Hindlimb muscle (tissue), 1 donor: ENCODE data around the gene CBFA2T2. TPM values are rescaled to one million over a fixed set of nuclear protein-coding genes. Genes with fewer than 3 reads are reported as not detected.
"Not testable (repeated sequence)": the region's sequence is repeated elsewhere in the genome, so short reads cannot be mapped to it uniquely, and the experiment has no call there.

Experiments
- DNase-seq: peaks from one replicate; pipeline ENCODE4 v3.0.0-alpha.2; 2013
- polyA plus RNA-seq: library from polyadenylated mRNA; unstranded; fragments of 120-200 nt; gene quantifications from one replicate; pipeline ENCODE4 v1.2.1, GENCODE V29; 2013; ENCODE audit not compliant: insufficient read length

The CBFA2T2 gene
- polyA plus RNA-seq, result 17.7 TPM

- peak; percentile 79 for DNase-seq
Measured at GRCh38 chr20:33490023-33490933, at the start of gene CBFA2T2. CBFA2T2 (plus strand) TSS chr20:33490096; CDS start chr20:33490268, 172 bp downstream.

DNA sequence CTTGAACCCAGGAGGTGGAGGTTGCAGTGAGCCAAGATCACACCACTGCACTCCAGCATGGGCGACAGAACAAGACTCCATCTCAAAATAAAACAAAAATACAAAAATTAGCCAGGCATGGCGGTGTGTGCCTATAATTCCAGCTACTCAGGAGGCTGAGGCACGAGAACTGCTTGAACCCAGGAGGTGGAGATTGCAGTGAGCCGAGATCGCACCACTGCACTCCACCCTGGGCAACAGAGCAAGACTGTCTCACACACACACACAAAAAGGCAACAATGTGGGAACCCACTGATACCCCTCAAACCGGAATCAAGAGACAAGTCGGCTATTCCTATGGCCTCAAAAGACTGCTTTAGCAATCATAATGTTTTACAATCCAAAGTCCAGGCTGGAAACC is 49.3 kb upstream of the CBFA2T2 start:
- DNase-seq, result not testable (repeated sequence)

DNA sequence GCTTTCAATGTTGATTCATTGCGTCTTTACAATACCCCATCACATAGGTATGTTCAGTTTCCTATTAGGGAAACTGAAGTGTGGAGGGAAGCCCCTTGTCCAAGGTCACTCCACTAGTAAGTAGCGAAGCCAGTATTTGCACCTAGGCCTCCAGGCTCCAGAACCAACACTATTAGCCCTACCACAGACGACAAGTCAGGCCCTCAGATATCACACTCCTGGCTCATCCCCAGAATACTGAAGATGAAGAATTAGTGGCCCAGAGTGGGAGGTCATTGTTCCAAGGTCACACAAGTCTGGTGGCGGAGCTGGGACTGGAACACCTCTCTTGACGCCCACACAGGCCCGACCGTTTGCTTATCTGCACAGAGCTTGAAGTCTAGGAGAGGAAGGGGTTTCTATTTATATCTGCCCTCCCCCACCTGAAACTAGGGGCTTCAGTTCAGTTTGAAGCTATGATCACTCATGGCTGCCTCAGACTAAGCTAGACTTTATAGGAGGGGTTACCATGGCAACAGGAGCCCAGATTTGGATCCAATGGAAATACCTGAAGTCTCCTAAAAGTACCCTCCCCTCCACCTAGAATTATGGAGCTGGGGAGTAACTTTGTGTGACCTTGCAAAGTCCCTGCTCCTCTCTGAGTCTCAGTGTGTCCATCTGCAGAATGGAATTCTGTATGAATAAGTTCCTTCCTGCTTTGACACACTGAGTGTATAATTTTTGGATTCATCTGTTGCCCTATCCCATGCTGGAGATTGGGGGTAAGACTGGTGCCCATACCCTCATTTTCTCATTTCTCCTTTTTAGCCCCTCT is 48.5 kb upstream of the CBFA2T2 start:
- DNase-seq, result no peak

- no peak for DNase-seq
Measured at GRCh38 chr20:33442136-33443005, 47.5 kb upstream of the CBFA2T2 start.

DNA sequence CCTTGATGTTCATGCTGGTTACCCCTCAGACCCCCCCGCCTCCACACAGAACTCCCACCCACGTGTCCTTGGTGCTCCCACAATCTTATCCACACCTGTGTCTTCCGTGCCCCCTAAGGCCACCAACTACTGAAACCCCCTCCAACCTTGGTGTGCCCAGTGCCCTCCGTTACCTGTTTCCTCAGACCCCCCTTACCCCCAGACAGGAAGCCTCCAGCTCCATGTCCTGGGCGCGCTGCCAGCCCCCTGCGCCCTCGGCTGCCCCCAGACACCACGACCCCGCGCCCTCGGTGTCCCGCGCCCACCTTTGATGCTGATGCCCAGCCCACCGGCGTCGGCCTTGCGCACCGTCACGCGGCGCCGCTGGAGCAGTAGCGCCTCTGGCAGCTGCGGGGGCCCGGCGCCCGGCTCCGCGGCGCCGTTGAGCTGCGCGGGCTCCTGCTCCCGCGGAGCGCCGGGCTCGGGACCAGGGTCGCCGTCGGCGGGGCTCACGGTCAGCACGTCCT is 46.8 kb upstream of the CBFA2T2 start:
- DNase-seq, result no peak

DNA sequence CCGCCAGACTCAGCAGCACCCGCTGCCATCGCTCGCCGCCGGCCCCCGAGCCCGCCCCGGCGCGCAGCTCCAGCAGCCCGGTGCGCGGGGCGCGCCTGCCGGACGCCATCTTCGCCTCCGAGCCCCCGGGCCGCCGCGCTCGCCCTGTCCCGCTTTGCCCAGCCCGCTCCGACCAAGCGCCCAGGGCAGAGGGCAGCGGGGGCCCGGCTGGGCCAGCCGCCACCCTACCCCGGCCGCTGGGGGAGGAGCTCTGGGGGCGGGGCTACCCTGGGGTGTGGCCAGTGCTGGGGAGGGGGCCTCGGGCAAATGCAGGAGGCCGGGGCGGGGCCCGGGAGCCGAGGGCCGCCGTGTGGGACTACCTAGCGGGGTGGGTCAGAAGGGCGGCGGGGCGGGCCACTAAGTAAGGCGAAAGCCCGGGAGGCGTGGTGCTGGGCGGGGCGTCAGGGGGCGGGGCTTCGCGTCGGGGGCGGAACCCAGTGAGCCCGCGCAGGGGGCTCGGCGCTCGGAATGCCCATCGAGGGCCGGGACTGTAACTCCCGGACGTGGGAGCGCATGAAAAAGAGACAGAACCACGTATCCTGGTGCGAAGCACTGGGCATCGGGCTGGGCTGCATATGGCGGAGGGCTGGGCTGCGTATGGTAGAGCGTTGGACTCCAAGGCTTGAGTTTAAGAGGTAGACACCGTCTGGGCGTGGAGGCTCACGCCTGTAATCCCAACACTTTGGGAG is 46.2 kb upstream of the CBFA2T2 start, which contains the start of gene SNTA1:
Gene SNTA1, minus strand, starts transcription at position 252 of the 728 bp plus-strand sequence. Its CDS starts 143 bp downstream, at position 109.
- DNase-seq, result peak; percentile 64

GRCh38 chr20:33444797-33445560 is 44.9 kb upstream of the CBFA2T2 start:
- no peak for DNase-seq

- no peak for DNase-seq
Measured at GRCh38 chr20:33445881-33446625, 43.8 kb upstream of the CBFA2T2 start.

DNA sequence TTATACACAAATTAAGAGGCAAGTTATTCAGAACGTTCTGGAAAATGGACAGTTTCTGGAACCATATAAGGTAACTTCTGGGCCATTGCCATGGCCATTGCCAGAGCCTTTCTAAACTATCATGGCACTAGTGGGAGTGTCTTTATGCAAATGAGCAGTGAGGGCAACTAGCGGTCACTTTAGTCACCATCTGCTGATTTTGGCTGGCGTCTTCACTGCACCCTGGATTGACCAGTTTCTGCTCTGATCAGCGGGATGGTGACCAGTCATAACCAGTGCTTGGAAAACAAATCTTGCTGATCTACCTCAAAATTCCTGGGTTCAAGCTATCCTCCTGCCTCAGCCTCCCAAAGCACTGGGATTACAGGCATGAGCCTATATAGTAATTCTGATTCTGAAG is 39.0 kb upstream of the CBFA2T2 start:
- no peak for DNase-seq

DNA sequence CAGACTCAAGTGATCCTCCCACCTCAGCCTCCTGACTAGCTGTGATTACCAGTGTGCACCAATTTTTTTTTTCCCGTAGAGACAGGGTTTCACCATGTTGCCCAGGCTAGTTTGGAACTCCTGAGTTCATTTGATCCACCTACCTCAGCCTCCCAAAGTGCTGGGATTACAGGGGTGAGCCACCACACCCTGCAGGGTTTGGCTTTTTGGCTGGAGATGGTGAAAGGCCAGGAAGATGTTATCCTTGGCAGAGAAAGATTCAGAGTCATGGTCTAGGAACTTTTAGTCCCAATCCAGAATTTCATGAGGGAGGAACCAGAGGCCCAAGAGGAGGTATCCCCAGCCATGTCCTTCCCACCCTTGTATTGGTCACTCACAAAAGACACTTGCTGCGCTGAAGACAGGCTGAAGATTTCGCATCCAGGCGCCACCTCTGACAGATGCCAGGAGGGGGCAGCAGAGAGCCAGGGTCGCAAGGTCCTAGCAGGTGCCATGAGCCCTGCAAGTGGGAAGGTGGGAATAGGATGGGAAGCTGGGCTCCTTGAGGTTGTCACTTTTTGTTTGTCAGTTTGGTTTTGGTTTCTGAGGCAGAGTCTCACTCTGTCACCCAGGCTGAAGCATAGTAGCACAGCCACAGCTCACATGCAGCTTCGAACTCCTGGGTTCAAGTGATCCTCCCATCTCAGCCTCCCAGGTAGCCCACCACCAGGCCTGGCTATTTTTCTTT is 32.8 kb upstream of the CBFA2T2 start:
- peak; percentile 81 for DNase-seq

DNA sequence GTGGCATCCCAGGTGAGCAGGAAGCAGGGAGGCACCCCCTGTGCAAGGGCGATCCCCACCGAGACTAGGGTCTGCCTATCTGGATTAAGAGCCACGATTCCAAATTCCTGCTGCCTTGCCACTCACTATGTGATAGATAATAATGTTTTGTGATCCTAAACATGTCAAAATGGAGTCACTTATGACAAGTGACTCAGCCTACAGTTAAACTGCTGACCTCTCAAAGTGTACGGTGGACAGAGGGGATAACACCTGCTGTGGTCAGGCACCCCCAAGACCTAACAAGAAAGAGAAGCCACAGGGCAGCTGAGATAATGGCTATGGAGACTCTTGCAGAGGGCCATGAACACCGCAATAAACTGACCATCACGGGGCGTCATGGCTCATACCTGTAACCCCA is 30.3 kb upstream of the CBFA2T2 start:
- no peak for DNase-seq

- DNase-seq, result no peak
Measured at GRCh38 chr20:33460711-33461110, 29.2 kb upstream of the CBFA2T2 start.

DNA sequence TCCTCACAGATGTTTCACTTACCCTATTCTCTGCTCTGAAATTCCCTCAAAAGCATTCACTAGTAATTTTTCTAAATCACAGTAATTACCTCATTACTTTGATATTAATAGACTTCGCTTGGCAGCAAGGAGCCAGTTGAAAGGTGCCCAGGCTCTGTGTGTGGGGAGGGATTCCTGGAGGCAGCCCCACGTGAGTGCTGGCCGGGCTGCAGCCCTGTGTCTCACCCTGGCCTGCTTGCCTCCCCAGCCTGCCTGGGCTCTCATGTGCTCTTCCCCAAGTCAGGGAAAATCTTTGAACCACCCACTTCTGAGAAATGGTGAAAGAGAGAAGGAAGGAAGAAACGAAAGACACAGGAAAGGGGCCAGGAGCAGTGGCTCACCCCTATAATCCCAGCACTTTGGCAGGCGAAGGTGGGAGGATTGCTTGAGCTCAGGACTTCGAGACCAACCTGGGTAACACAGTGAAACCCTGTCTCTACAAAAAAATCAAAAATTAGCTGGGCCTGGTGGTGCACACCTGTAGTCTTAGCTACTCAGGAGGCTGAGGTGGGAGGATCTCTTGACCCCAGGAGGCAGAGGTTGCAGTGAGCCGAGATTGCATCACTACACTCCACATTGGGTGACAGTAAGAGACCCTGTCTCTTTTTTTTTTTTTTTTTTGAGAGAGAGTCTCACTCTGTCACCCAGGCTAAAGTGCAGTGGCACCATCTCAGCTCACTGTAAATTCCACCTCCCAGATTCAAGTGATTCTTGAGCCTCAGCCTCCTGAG is 26.4 kb upstream of the CBFA2T2 start:
- no peak for DNase-seq

DNA sequence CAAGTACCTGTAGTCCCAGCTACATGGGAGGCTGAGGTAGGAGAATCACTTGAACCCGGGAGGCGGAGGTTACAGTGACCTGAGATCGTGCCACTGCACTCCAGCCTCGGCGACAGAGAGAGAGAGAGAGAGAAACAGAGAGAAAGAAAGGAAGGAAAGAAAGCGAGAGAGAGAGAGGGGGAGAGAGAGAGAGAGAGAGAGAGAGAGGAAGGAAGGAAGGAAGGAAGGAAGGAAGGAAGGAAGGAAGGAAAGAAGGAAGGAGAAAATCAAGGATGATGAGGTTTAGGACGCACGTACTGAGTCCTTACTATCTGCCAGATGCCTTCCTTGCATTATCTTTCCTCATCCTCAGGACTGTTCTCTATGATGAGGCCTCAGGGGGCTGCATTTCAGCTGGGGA is 25.1 kb upstream of the CBFA2T2 start:
- DNase-seq, result not testable (repeated sequence)

GRCh38 chr20:33465481-33466302 is 24.2 kb upstream of the CBFA2T2 start:
- no peak for DNase-seq

GRCh38 chr20:33466303-33466646 is 23.6 kb upstream of the CBFA2T2 start:
- DNase-seq, result no peak

DNA sequence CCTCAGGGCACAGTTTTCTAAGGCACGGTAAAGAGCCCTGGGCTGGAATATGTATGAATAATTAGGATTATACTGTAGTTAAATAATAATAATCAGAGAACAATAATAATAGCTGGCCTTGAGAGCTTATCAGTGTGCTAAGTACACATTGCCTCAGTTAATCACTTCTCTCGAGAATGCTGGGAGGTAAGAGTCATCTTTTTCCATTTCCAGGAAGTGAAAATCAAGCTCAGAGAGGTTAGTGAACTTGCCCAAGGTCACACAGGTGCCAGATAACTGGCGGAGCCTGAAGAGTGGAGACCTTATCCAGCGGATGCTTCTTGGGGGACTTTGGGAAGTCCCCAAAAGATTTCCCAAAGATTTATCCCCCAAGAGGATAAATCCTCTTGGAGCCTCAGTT is 19.4 kb upstream of the CBFA2T2 start:
- no peak for DNase-seq

DNA sequence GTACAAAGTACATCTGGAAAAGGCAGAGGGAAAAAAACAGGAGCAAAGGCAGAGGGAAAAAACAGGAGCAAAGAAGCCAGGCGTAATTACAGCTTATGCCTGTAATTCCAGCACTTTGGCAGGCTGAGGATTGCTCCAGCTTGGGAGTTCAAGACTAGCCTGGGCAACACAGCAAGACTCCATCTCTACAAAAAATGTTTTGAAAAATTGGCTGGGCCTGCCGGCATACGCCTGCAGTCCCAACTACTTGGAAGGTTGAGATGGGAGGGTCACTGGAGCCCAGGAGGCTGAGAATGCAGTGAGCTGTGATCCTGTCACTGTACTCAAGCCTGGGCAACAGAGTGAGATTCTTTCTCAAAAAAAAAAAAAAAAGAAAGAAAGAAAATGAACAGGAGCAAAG is 19.0 kb upstream of the CBFA2T2 start:
- DNase-seq, result no peak
